ENCODE data around the gene IGHMBP2. TPM values are rescaled to one million over a fixed set of nuclear protein-coding genes. Genes with fewer than 3 reads are reported as not detected.

Gene IGHMBP2
- total and polyA plus RNA-seq, 12 donors, result 9.0 to 24.3 (median 12.1) TPM

GRCh38 chr11:68935516-68936357 is 32.0 kb downstream of the IGHMBP2 start:
- DNase-seq (no peak), ATAC-seq (no peak)
- intact Hi-C loops (cut with DNase I), result loop anchor here in 2 of 10 donors (10.0 kb wide), 1 partner anchor 149 kb away; no protein-coding TSS in a partner anchor
- H3K4me3 ChIP-seq, result no peak overlapping the region
- H3K27me3 ChIP-seq, result no peaks in the 10 kb centered on the region
- no peak for TF ChIP-seq CTCF (IDR thresholded peaks at IDR 0.05)
- 97 to 98% methylated on average over 29 of the region's 29 CpGs for WGBS, 2 donors
- no peaks in the 10 kb centered on the region for H3K9me3 ChIP-seq
- no peaks in the 10 kb centered on the region for H3K4me1 ChIP-seq
- H3K36me3 ChIP-seq, result peaks cover 0 to 96% (median 47%) of the 10 kb centered on the region in 9 donors
- no peak overlapping the region for H3K27ac ChIP-seq

DNA sequence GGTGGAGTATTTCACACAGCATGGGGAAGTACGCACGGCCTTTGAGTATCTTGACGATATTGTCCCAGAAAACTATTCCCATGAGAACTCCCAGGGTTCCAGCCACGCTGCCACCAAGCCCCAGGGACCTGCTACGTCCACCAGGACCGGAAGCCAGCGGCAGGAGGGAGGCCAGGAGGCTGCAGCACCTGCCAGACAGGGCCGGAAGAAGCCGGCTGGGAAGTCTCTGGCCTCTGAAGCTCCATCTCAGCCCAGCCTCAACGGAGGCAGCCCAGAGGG is 32.6 kb downstream of the IGHMBP2 start:
- H3K9me3 ChIP-seq, result no peaks in the 10 kb centered on the region
- TF ChIP-seq CTCF (IDR thresholded peaks at IDR 0.05), result no peak
- H3K4me3 ChIP-seq, result no peak overlapping the region
- whole genome bisulfite sequencing, 2 donors, result 85 to 96% methylated on average over 10 of the region's 10 CpGs
- no peak for ATAC-seq
- H3K36me3 ChIP-seq, result peaks cover 0 to 91% (median 43%) of the 10 kb centered on the region in 9 donors
- no peaks in the 10 kb centered on the region for H3K27me3 ChIP-seq
- no peak overlapping the region for H3K27ac ChIP-seq
- no peak for DNase-seq
- intact Hi-C loops (cut with DNase I), result loop anchor here in 2 of 10 donors (10.0 kb wide), 1 partner anchor 149 kb away; no protein-coding TSS in a partner anchor
- H3K4me1 ChIP-seq, result no peaks in the 10 kb centered on the region

DNA sequence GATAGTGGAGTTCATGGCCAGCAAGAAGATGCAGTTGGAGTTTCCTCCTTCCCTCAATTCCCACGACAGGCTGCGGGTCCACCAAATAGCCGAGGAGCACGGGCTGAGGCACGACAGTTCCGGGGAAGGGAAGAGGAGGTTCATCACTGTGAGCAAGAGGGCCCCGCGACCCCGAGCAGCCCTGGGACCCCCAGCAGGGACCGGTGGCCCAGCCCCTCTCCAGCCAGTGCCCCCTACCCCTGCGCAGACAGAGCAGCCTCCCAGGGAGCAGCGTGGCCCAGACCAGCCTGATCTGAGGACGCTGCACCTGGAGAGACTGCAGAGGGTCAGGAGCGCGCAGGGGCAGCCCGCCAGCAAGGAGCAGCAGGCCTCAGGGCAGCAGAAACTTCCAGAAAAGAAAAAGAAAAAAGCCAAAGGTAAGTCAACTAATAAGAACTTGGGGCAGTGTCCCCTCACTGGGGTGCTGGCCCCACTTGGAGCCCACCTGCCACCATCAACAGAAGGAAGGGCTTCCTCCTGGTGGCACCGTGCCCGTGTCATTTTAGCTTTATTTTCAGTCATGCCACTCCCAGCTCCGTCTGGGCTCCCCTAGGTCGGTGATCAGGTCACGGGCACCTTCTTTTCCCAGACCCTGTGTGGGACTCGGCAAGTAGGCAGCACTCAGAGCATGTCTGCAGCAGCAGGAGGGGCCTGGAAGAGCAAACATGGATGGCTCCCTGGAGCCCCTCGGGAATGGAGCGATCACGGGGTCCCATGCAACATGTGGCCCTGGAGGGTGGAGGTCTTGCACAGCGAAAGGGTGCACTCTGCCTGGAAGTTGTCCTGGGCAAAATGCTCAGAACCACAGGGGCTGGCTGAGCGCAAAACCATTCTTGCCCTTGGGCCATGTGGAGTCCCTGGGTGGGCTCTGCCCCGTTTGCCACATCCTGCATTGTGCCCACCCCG is 33.3 kb downstream of the IGHMBP2 start:
- no peaks in the 10 kb centered on the region for H3K9me3 ChIP-seq
- DNase-seq, result no peak
- WGBS, 2 donors, result 92 to 93% methylated on average over 29 of the region's 29 CpGs
- peaks cover 0 to 92% (median 43%) of the 10 kb centered on the region in 9 donors for H3K36me3 ChIP-seq
- H3K27me3 ChIP-seq, result no peaks in the 10 kb centered on the region
- no peak overlapping the region for H3K4me3 ChIP-seq
- TF ChIP-seq CTCF (IDR thresholded peaks at IDR 0.05), result no peak
- no peak for ATAC-seq
- H3K27ac ChIP-seq, result no peak overlapping the region
- H3K4me1 ChIP-seq, result no peaks in the 10 kb centered on the region
- intact Hi-C loops (cut with DNase I), result loop anchor here in 2 of 10 donors (10.0 kb wide), 1 partner anchor 148 kb away; no protein-coding TSS in a partner anchor

DNA sequence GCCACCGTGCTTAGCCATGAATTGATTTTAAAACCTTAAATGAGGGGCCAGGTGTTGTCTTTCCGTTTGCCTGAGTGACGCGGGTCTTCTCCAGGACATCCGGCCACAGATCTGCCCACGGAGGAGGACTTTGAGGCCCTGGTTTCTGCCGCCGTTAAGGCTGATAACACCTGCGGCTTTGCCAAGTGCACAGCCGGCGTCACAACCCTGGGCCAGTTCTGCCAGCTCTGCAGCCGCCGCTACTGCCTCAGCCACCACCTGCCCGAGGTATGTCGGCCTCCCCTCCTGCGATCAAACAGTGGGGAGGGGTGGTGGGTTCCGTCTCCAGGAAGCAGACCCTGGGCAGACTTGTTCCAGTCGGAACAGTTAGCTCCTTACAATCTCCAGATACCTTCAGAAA is 34.4 kb downstream of the IGHMBP2 start:
- TF ChIP-seq CTCF (IDR thresholded peaks at IDR 0.05), result no peak
- peak in 1 of 8 donors; percentile 24 for ATAC-seq
- intact Hi-C loops (cut with DNase I), result loop anchor here in 2 of 10 donors (10.0 kb wide), 1 partner anchor 147 kb away; no protein-coding TSS in a partner anchor
- H3K27me3 ChIP-seq, result no peaks in the 10 kb centered on the region
- no peak overlapping the region for H3K4me3 ChIP-seq
- WGBS, 2 donors, result 88 to 90% methylated on average over 18 of the region's 18 CpGs
- no peaks in the 10 kb centered on the region for H3K9me3 ChIP-seq
- peaks cover 0 to 83% (median 43%) of the 10 kb centered on the region in 9 donors for H3K36me3 ChIP-seq
- DNase-seq, result no peak
- H3K4me1 ChIP-seq, result no peaks in the 10 kb centered on the region
- no peak overlapping the region for H3K27ac ChIP-seq
